ENCODE measurements around the gene HSD17B11.
"Not testable (repeated sequence)": the region's sequence is repeated elsewhere in the genome, so short reads cannot be mapped to it uniquely, and the experiment has no call there.

The HSD17B11 gene

GRCh38 chr4:87299898-87300297, 91.1 kb downstream of the HSD17B11 start:
- FAIRE-seq = no peak

GRCh38 chr4:87298362-87298761, 92.6 kb downstream of the HSD17B11 start:
- no peak for FAIRE-seq

DNA sequence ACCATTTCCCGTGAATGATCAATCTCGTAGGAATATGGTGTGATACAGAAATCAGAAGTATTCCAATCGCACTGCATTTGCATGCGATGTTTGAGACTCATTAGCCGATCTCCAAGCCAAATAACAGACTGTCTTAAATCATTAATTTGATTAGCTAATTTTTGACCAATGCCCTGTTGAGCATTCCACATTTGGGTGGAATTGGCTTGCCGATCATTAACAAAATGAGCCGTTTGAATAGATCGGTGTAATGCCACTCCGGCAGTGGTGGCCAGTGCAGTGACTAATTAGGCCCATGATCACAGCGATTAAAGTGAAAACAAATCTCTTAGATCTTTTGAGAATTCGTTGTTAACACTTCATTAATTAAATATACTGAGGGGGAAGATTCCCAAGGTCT, 96.1 kb downstream of the HSD17B11 start:
- FAIRE-seq = not testable (repeated sequence)

GRCh38 chr4:87293889-87294288, 97.1 kb downstream of the HSD17B11 start:
- FAIRE-seq = not testable (repeated sequence)

- FAIRE-seq = no peak
These were observed 104.0 kb downstream of the HSD17B11 start for GRCh38 chr4:87286970-87287369.
